Skeletal muscle tissue (tissue), 4 donors: Measurements from ENCODE around the gene ZNF396. TPM values are rescaled to one million over a fixed set of nuclear protein-coding genes. Genes with fewer than 3 reads are reported as not detected.

Experiments
- H3K27ac ChIP-seq: one replicate; pipeline ENCODE4 v1.7.0; 2013; ENCODE audit warnings: mild to moderate bottlenecking, low read depth, low read length, inconsistent platforms
- H3K27me3 ChIP-seq, 3 donors: one replicate each; pipeline ENCODE4 v1.7.0; 2013; ENCODE audit warnings: low read length in 3 of 3; ENCODE audit not compliant: control insufficient read depth in 3 of 3, insufficient read depth in 3 of 3
- H3K36me3 ChIP-seq, 3 donors: one replicate each; pipeline ENCODE4 v1.7.0; 2013; ENCODE audit warnings: low read length in 3 of 3; ENCODE audit not compliant: control insufficient read depth in 3 of 3, insufficient read depth in 3 of 3
- H3K4me1 ChIP-seq, 3 donors: one replicate each; pipeline ENCODE4 v1.7.0; 2013; ENCODE audit warnings: low read length in 3 of 3, mild to moderate bottlenecking in 3 of 3; ENCODE audit not compliant: control insufficient read depth in 3 of 3, insufficient read depth in 3 of 3
- H3K4me3 ChIP-seq, 3 donors: one replicate each; pipeline ENCODE4 v1.7.0; 2013; ENCODE audit warnings: low read length in 3 of 3
- H3K9ac ChIP-seq, 3 donors: one replicate each; pipeline ENCODE4 v1.7.0; 2013; ENCODE audit warnings: low read length in 3 of 3, mild to moderate bottlenecking in 3 of 3, moderate library complexity in 2 of 3, low read depth in 1 of 3
- H3K9me3 ChIP-seq, 3 donors: one replicate each; pipeline ENCODE4 v1.7.0; 2013; ENCODE audit warnings: low read length in 3 of 3; ENCODE audit not compliant: control insufficient read depth in 3 of 3
- total RNA-seq: library from RNA; depleted of rRNA; stranded (reverse); fragments of >200 nt; gene quantifications from one replicate; pipeline ENCODE4 v1.2.3, GENCODE V29; 2014
- donor health status: Osteomylitis.

ZNF396 gene
- total RNA-seq, 1 donor from 2014 or later = 1.6 TPM

DNA sequence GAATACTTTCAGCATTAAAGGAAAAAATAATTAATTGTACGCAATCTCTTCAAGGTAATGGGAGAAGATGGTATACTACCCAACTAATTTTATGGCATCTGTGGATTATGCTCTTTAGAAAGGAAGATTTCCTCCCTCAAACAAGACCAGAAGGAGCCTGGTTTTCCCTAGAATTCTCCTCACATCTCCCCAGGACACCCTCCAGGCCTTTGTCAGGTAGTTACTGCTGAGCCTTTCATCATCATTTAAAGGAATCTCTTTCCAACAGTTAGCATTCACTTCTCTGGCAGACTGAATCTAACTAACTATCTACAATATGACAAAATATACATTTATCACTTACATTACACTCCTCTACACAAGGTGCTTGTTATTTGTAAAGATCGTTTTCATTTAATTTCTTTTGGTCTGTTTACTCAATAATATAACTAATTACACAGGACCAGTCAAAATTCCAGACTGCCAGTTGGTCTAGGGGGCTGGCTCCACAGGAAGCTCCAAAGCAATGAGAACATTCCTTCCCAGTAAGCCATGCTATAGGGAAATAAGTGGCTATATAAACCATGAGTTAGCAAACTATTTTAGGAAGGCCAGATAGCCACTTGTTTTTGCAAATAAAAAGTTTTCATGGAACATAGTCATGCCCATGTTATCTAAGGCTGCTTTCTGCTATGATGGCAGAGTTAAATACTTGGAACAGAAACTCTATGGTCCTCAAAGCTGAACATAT lies 52.0 kb downstream of the ZNF396 start:
- Histone ChIP-seq H3K27ac (no peak overlapping the region), H3K9ac (no peak overlapping the region), H3K4me3 (no peak overlapping the region), H3K4me1 (no peaks in the 10 kb centered on the region), H3K36me3 (no peaks in the 10 kb centered on the region), H3K27me3 (no peaks in the 10 kb centered on the region), H3K9me3 (no peaks in the 10 kb centered on the region)

DNA sequence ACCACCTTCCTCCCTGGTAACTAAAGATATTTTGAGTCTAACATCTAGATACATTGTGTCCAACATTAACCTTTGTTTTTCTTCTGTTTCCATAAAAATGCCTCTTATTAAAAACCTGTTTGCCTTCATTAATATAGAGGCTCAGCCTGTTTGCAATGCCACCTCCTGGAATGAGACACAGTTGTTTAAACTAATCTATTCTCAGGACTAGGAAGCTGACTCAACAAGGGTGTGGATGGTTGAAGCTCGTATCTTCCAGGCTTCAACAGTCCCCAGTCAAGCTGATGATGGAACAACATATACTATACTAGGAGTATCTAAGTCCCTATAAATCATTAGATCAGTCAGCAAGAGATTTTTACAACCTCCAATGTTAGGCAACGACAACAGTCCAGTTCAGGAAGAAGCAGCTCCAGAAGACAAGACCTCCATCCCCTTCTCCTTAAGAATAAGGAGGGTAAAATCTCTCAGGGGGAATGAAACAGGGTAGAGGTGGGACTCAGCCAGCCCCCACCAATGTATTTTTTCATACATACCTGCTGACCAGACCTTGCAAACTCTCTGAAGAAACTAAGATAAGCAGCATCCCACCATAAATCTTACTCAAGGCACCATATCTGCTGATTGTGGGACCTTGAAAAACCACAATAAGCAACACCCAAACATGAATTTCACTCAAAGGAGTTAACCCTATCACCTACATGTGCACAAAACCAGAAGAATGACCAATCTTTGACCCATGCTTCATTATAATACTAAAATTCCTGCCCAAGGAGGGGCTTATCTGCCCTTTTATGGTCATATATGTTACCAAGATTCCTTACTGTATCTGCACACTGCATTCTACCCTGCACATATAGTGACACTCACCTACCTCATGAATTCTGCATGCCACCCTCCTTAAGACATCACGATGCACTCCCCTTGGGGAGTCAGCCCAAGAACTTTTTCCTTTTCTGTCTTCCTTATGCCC lies 54.4 kb downstream of the ZNF396 start:
- no peaks in the 10 kb centered on the region for H3K27me3 ChIP-seq
- no peak overlapping the region for H3K27ac ChIP-seq
- no peaks in the 10 kb centered on the region for H3K4me1 ChIP-seq
- no peak overlapping the region for H3K9ac ChIP-seq
- no peaks in the 10 kb centered on the region for H3K9me3 ChIP-seq
- H3K4me3 ChIP-seq = no peak overlapping the region
- H3K36me3 ChIP-seq = no peaks in the 10 kb centered on the region

Other genes with a start within 250 kb of the ZNF396 start
- gene ZNF397, start 136.3 kb downstream of the ZNF396 start, total RNA-seq = 18.3 TPM
- gene ZSCAN30, start 87.1 kb downstream of the ZNF396 start, total RNA-seq = 8.9 TPM
- gene ZNF24, start 32.9 kb downstream of the ZNF396 start, total RNA-seq = 27.1 TPM
- 4.7 TPM for gene INO80C, start 120.6 kb upstream of the ZNF396 start, total RNA-seq
- 60.0 TPM for gene GALNT1, start 204.4 kb upstream of the ZNF396 start, total RNA-seq